BLaER1 (cell line): ENCODE measurements around the gene DDX18.

Experiments
- H3K27ac ChIP-seq: shearing (Covaris generic); formaldehyde crosslinking; 2 replicates; pipeline ENCODE4 v1.8.1; 2022
- H3K27me3 ChIP-seq: shearing (Covaris generic); formaldehyde crosslinking; 2 replicates; pipeline ENCODE4 v1.8.1; 2022
- H3K36me3 ChIP-seq: shearing (Covaris generic); formaldehyde crosslinking; 2 replicates; pipeline ENCODE4 v1.8.1; 2022
- H3K4me1 ChIP-seq: shearing (Covaris generic); formaldehyde crosslinking; 2 replicates; pipeline ENCODE4 v1.8.1; 2022
- H3K4me2 ChIP-seq: shearing (Covaris generic); formaldehyde crosslinking; 2 replicates; pipeline ENCODE4 v1.8.1; 2022
- H3K4me3 ChIP-seq: shearing (Covaris generic); formaldehyde crosslinking; 2 replicates; pipeline ENCODE4 v1.8.1; 2022
- H3K9ac ChIP-seq: shearing (Covaris generic); formaldehyde crosslinking; 2 replicates; pipeline ENCODE4 v1.8.1; 2022
- H3K9me3 ChIP-seq: shearing (Covaris generic); formaldehyde crosslinking; 2 replicates; pipeline ENCODE4 v1.8.1; 2022
- H4K20me1 ChIP-seq: shearing (Covaris generic); formaldehyde crosslinking; 2 replicates; pipeline ENCODE4 v1.8.1; 2022
- Cebpa-rat ChIP-seq: shearing (Covaris generic); IDR thresholded peaks from 2 replicates; pipeline ENCODE4 v1.8.1; 2022

Gene DDX18

DNA sequence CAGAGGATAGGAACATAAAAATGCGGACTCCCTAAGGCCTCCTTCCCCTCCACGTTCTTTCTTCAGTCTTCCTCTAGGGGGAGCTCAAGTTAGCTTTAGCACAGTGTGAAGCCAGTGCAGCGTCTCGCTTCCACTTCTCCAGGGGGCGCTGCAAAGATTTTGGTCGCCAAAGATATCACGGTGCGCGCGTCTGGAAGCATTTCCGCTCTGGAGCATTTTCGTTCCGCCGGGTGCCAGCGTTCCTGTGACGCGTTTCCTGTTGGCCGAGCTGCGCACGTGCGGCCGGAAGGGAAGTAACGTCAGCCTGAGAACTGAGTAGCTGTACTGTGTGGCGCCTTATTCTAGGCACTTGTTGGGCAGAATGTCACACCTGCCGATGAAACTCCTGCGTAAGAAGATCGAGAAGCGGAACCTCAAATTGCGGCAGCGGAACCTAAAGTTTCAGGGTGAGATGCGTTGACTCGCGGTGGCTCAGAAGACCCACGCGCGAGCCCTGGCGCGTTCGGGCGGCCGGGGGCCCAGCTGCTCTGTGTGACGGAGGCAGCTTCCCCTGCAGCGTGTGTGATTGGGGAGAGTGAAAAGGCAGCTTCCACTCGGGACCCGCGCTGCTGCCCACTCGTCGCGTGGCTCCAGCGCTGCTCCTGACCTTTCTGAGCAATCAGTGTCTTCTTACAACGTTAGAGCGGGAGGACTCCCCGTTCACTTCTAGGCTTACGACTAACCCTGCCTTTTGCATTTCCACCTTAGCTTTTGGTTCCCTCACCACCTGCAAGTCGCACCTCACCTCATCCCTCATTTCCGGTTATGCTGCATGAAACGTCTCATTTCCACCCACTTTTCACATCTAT is at the start of gene DDX18:
Gene DDX18 (plus strand): TSS at position 275 of the 848 bp plus-strand sequence. CDS start 87 bp downstream, at position 362.
- H3K9ac ChIP-seq: peak within 1 kb of the TSS; percentile 97
- H3K4me2 ChIP-seq: peak within 1 kb of the TSS; percentile 95
- peak within 1 kb of the TSS; percentile 96 for H3K4me3 ChIP-seq
- peaks cover 26% of the 10 kb centered on the region for H3K4me1 ChIP-seq
- no peaks in the 10 kb centered on the region for H3K27me3 ChIP-seq
- H4K20me1 ChIP-seq: peaks cover 48% of the 10 kb centered on the region
- peaks cover 31% of the 10 kb centered on the region for H3K36me3 ChIP-seq
- no peak for TF ChIP-seq Cebpa-rat
- no peaks in the 10 kb centered on the region for H3K9me3 ChIP-seq
- peak within 1 kb of the TSS; percentile 98 for H3K27ac ChIP-seq

DNA sequence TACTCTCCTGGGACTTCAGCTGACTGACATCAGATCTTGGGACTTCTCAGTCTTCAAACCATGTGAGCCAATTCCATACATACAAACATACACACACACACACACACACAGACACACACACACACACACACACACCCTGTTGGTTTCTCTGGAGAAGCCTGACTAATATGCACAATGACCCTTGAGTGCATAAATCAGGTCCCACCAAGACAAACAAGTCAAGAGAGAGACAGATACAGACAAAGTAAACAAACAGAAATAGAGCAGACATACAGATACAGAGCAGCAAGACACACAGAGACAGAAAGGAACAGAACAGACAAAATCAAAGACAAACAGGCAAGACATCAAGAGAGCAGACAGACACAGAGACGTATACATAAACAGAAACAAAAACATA is 43.8 kb upstream of the DDX18 start:
- H3K36me3 ChIP-seq: no peaks in the 10 kb centered on the region
- H3K4me2 ChIP-seq: no peak overlapping the region
- no peak overlapping the region for H3K4me3 ChIP-seq
- no peak overlapping the region for H3K27ac ChIP-seq
- no peaks in the 10 kb centered on the region for H3K9me3 ChIP-seq
- no peak for TF ChIP-seq Cebpa-rat
- no peaks in the 10 kb centered on the region for H3K4me1 ChIP-seq
- no peaks in the 10 kb centered on the region for H3K27me3 ChIP-seq
- no peak overlapping the region for H3K9ac ChIP-seq
- H4K20me1 ChIP-seq: no peaks in the 10 kb centered on the region

DNA sequence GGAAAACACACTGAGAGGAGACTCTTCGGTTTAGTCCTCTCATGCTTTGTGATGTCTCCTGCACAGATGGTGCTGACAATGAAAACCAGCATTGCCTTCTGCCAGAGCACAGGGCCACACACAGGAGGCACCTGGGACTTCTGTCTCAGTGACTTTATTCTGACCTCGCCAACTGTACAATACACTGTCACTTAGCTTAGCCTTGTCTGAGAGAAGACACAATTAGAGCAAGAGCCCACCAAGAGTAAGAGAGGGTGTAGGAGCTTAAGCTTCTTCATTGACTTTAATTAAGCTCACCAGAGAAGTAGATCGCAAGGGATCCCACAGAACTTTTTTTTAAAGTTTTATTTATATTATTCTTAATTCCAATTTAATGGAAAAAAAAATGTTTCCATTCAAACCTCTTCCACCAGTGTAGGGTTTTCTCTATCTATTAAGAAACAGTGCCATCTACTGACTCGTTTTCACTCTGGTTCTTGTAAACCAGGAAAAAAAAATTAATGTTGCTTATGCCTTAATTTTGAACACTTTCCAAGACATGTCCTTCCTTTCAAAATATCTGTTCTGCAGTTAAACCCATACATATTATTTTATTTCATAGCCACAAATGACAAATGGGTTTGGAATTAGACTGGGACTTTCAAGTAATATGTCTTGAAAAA is 42.4 kb upstream of the DDX18 start:
- Histone ChIP-seq H3K4me2 (no peak overlapping the region), H3K9ac (no peak overlapping the region), H3K9me3 (no peaks in the 10 kb centered on the region), H3K4me1 (no peaks in the 10 kb centered on the region), H3K27ac (no peak overlapping the region), H3K27me3 (no peaks in the 10 kb centered on the region), H4K20me1 (no peaks in the 10 kb centered on the region), H3K36me3 (no peaks in the 10 kb centered on the region), H3K4me3 (no peak overlapping the region)
- TF ChIP-seq Cebpa-rat: no peak

DNA sequence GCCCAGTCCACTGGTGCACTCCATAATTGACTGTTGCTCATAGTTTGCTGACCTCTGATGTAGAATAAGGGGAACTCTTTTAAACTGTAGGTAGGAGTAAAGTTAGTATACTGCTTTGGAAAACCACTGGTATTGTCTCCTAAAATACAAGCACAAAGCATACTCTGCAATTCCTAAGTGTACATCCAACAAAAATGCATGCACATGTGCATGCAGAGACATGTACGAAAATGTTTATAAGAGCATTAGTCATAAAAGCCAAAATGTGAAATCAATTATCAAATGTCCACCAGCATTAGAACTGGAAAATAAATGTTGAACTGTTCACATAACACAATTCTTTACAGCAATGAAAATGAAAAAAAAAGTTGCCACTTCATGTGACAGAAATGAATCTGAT is 39.8 kb upstream of the DDX18 start:
- Histone ChIP-seq H3K36me3 (no peaks in the 10 kb centered on the region), H3K9me3 (no peaks in the 10 kb centered on the region), H3K4me3 (no peak overlapping the region), H3K9ac (no peak overlapping the region), H3K4me1 (no peaks in the 10 kb centered on the region), H3K27ac (no peak overlapping the region), H4K20me1 (no peaks in the 10 kb centered on the region), H3K4me2 (no peak overlapping the region), H3K27me3 (no peaks in the 10 kb centered on the region)
- TF ChIP-seq Cebpa-rat: no peak

DNA sequence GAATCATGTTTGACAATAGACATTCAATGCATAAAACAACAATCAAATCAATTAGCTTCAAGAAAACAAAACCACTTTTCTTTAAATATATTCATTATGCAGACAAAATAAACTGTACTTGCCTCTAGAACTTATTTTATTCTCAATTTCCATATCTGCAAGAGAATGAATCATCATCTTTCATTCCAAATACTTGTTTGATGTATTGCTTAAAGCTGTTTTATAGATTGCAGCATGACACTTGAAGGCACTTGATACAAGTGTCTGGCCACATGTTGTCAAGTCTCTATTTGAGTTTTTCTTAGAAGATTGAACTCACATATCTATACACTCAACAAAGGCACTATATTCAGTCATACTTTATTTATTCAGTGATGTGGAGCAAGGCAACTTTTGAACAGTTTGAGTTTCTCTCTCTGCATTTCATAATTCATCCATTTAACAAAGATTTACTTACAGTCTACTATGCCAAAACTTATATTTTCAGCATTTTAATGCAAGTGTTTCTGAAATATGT is 38.7 kb upstream of the DDX18 start:
- Histone ChIP-seq H3K36me3 (no peaks in the 10 kb centered on the region), H3K9me3 (no peaks in the 10 kb centered on the region), H3K4me2 (no peak overlapping the region), H3K4me1 (no peaks in the 10 kb centered on the region), H3K27ac (no peak overlapping the region), H3K27me3 (no peaks in the 10 kb centered on the region), H3K4me3 (no peak overlapping the region), H4K20me1 (no peaks in the 10 kb centered on the region), H3K9ac (no peak overlapping the region)
- no peak for TF ChIP-seq Cebpa-rat

DNA sequence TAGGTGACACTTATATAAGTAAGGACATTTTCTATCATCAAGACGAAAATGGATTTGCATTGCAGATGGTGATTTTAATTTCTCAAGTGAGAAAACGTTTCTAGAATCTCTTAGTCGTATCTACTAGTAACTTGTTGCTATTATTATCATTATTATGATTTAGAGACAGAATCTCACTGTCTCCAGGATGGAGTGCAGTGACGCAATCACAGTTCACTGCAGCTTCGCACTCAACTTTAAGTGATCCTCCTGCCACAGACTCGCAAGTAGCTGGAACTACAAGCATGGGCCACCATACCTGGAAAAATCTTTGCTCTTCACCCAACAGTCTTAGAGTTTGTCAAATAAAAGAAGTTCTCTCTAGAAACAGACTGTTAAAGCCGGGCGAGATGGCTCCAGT is 37.6 kb upstream of the DDX18 start:
- Histone ChIP-seq H3K4me2 (no peak overlapping the region), H3K9me3 (no peaks in the 10 kb centered on the region), H3K27ac (no peak overlapping the region), H3K4me3 (no peak overlapping the region), H4K20me1 (no peaks in the 10 kb centered on the region), H3K36me3 (no peaks in the 10 kb centered on the region), H3K4me1 (no peaks in the 10 kb centered on the region), H3K9ac (no peak overlapping the region), H3K27me3 (no peaks in the 10 kb centered on the region)
- TF ChIP-seq Cebpa-rat: no peak

DNA sequence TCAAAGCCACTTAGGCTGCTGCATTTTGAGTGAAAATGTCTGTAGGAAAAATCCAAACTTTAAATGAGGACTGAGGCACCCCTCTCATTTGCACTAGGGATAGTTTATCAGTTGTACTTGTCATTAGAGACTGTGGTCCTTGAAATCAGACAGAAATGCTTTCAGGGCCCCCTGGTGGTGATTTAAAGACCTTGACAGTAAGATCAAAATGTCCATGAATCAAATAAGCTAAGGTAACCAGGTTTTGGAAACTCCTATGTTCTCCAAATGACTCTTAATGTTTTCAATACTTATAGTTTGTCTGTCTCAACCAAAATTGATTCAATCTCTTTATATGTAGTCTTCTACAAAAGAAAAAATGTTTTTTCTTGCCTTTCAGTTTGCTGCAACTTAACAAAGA is 28.8 kb upstream of the DDX18 start:
- TF ChIP-seq Cebpa-rat: no peak
- no peak overlapping the region for H3K27ac ChIP-seq
- no peak overlapping the region for H3K4me2 ChIP-seq
- H3K9ac ChIP-seq: no peak overlapping the region
- H3K36me3 ChIP-seq: no peaks in the 10 kb centered on the region
- no peaks in the 10 kb centered on the region for H3K4me1 ChIP-seq
- no peaks in the 10 kb centered on the region for H3K27me3 ChIP-seq
- no peak overlapping the region for H3K4me3 ChIP-seq
- no peaks in the 10 kb centered on the region for H3K9me3 ChIP-seq
- no peaks in the 10 kb centered on the region for H4K20me1 ChIP-seq

DNA sequence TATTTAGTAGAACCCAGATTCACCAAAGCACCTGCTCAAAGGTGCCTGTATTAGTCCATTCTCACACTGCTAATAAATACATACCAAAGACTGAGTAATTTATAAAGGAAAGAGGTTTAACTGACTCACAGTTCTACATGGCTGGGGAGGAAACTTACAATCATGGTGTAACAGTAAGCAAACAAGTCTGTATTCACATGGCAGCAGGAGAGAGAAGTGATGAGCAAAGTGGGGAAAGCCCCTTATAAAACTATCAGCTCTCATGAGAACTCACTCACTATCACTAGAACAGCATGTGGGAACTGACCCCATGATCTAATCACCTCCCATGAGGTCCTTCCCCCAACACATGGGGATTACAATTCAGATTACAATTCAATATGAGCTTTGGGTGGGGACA is 28.0 kb upstream of the DDX18 start:
- Histone ChIP-seq H4K20me1 (no peaks in the 10 kb centered on the region), H3K4me1 (no peaks in the 10 kb centered on the region), H3K9ac (no peak overlapping the region), H3K36me3 (no peaks in the 10 kb centered on the region), H3K4me3 (no peak overlapping the region), H3K27ac (no peak overlapping the region), H3K27me3 (no peaks in the 10 kb centered on the region), H3K4me2 (no peak overlapping the region), H3K9me3 (no peaks in the 10 kb centered on the region)
- no peak for TF ChIP-seq Cebpa-rat

DNA sequence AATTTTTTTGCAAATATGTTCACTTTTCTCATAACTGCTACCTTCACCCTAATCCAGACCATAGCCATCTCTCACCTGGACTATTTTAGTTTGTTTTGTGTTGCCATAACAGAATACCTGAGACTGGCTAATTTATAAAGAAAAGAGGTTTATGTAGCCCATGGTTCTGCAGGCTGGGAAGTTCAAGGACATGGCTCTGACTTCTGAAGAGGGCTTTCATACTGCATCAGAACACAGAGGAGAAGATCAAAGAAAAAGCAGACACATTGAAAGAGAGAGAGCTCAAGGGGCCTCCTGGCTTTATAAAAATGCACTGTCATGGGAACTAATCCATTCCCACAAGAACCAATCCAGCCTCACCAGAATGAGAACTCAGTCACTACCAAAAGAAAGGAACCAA is 25.0 kb upstream of the DDX18 start:
- H3K9me3 ChIP-seq: no peaks in the 10 kb centered on the region
- H4K20me1 ChIP-seq: no peaks in the 10 kb centered on the region
- H3K4me1 ChIP-seq: no peaks in the 10 kb centered on the region
- H3K27ac ChIP-seq: no peak overlapping the region
- no peak overlapping the region for H3K9ac ChIP-seq
- H3K27me3 ChIP-seq: no peaks in the 10 kb centered on the region
- H3K36me3 ChIP-seq: no peaks in the 10 kb centered on the region
- H3K4me3 ChIP-seq: no peak overlapping the region
- no peak overlapping the region for H3K4me2 ChIP-seq
- no peak for TF ChIP-seq Cebpa-rat

DNA sequence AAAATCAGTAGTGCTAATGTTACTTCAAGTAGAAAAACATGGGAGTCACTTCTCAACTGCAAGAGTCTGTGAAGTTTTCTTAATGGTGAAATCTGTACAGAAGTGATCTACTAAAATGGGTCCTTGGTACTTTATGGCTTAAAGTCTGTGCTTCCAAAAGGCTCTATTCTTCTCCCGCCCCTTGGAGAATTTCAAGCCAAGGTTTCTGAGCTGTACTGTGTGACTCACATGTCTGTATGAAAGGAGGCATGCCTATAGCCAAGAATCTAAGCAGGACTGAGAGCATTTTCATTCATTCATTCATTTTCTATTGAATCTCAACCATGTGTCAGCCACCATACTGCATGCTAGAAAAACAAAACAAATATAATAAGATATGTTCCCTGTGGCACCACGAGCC is 19.8 kb upstream of the DDX18 start:
- Histone ChIP-seq H4K20me1 (no peaks in the 10 kb centered on the region), H3K4me3 (no peak overlapping the region), H3K9me3 (no peaks in the 10 kb centered on the region), H3K27me3 (no peaks in the 10 kb centered on the region), H3K27ac (no peak overlapping the region), H3K4me1 (no peaks in the 10 kb centered on the region), H3K9ac (no peak overlapping the region), H3K36me3 (no peaks in the 10 kb centered on the region), H3K4me2 (no peak overlapping the region)
- TF ChIP-seq Cebpa-rat: no peak
